ENCODE data around the gene GRIK4.

The GRIK4 gene

GRCh38 chr11:120548682-120549209 is 37.2 kb downstream of the GRIK4 start:
- Histone ChIP-seq H4K20me1 (ENCODE audit: insufficient read depth) (no peaks in the 10 kb centered on the region), H3K36me3 (ENCODE audit: insufficient read depth) (no peaks in the 10 kb centered on the region), H3K4me3 (IDR thresholded peaks at IDR 0.05; ENCODE audit: insufficient read depth, low read depth, low read length) (no peak overlapping the region), H3K4me1 (ENCODE audit: low read depth, poor library complexity, severe bottlenecking) (no peaks in the 10 kb centered on the region), H3K27ac (no peak overlapping the region), H3K79me2 (ENCODE audit: insufficient read depth, low read depth) (no peaks in the 10 kb centered on the region), H3K27me3 (ENCODE audit: insufficient read depth, low read depth) (no peaks in the 10 kb centered on the region), H3K9ac (no peak overlapping the region), H3K4me2 (no peak overlapping the region), H2AFZ (ENCODE audit: low read depth) (no peak overlapping the region)
- no peak for TF ChIP-seq CTCF (conservative IDR thresholded peaks at IDR 0.05; ENCODE audit: low read depth, low read length)

- no peaks in the 10 kb centered on the region for H3K4me1 ChIP-seq (ENCODE audit: low read depth, poor library complexity, severe bottlenecking)
- no peak for TF ChIP-seq CTCF (conservative IDR thresholded peaks at IDR 0.05; ENCODE audit: low read depth, low read length)
- H3K36me3 ChIP-seq (ENCODE audit: insufficient read depth): no peaks in the 10 kb centered on the region
- H3K4me2 ChIP-seq: no peak overlapping the region
- H3K79me2 ChIP-seq (ENCODE audit: insufficient read depth, low read depth): no peaks in the 10 kb centered on the region
- no peak overlapping the region for H3K9ac ChIP-seq
- no peaks in the 10 kb centered on the region for H4K20me1 ChIP-seq (ENCODE audit: insufficient read depth)
- no peak overlapping the region for H3K4me3 ChIP-seq (IDR thresholded peaks at IDR 0.05; ENCODE audit: insufficient read depth, low read depth, low read length)
- H3K27ac ChIP-seq: no peak overlapping the region
- H2AFZ ChIP-seq (ENCODE audit: low read depth): no peak overlapping the region
- no peaks in the 10 kb centered on the region for H3K27me3 ChIP-seq (ENCODE audit: insufficient read depth, low read depth)
These were observed 37.8 kb downstream of the GRIK4 start for GRCh38 chr11:120549346-120549745.

- no peak overlapping the region for H2AFZ ChIP-seq (ENCODE audit: low read depth)
- H4K20me1 ChIP-seq (ENCODE audit: insufficient read depth): no peaks in the 10 kb centered on the region
- H3K9ac ChIP-seq: no peak overlapping the region
- H3K79me2 ChIP-seq (ENCODE audit: insufficient read depth, low read depth): no peaks in the 10 kb centered on the region
- no peaks in the 10 kb centered on the region for H3K36me3 ChIP-seq (ENCODE audit: insufficient read depth)
- H3K27me3 ChIP-seq (ENCODE audit: insufficient read depth, low read depth): no peaks in the 10 kb centered on the region
- H3K4me1 ChIP-seq (ENCODE audit: low read depth, poor library complexity, severe bottlenecking): peaks cover 3% of the 10 kb centered on the region
- H3K4me2 ChIP-seq: no peak overlapping the region
- no peak for TF ChIP-seq CTCF (conservative IDR thresholded peaks at IDR 0.05; ENCODE audit: low read depth, low read length)
- no peak overlapping the region for H3K27ac ChIP-seq
- no peak overlapping the region for H3K4me3 ChIP-seq (IDR thresholded peaks at IDR 0.05; ENCODE audit: insufficient read depth, low read depth, low read length)
These were observed 38.5 kb downstream of the GRIK4 start for GRCh38 chr11:120550007-120550406.

GRCh38 chr11:120551191-120551590 is 39.6 kb downstream of the GRIK4 start:
- Histone ChIP-seq H3K4me3 (IDR thresholded peaks at IDR 0.05; ENCODE audit: insufficient read depth, low read depth, low read length) (no peak overlapping the region), H3K27ac (no peak overlapping the region), H3K4me2 (no peak overlapping the region), H3K9ac (no peak overlapping the region), H3K79me2 (ENCODE audit: insufficient read depth, low read depth) (no peaks in the 10 kb centered on the region), H2AFZ (ENCODE audit: low read depth) (no peak overlapping the region), H4K20me1 (ENCODE audit: insufficient read depth) (no peaks in the 10 kb centered on the region), H3K27me3 (ENCODE audit: insufficient read depth, low read depth) (no peaks in the 10 kb centered on the region), H3K4me1 (ENCODE audit: low read depth, poor library complexity, severe bottlenecking) (peaks cover 10% of the 10 kb centered on the region), H3K36me3 (ENCODE audit: insufficient read depth) (no peaks in the 10 kb centered on the region)
- no peak for TF ChIP-seq CTCF (conservative IDR thresholded peaks at IDR 0.05; ENCODE audit: low read depth, low read length)
